ENCODE data around the gene GSPT1. TPM values are rescaled to one million over a fixed set of nuclear protein-coding genes. Genes with fewer than 3 reads are reported as not detected.

Gene GSPT1
- total RNA-seq, 1 donor: 106 TPM

DNA sequence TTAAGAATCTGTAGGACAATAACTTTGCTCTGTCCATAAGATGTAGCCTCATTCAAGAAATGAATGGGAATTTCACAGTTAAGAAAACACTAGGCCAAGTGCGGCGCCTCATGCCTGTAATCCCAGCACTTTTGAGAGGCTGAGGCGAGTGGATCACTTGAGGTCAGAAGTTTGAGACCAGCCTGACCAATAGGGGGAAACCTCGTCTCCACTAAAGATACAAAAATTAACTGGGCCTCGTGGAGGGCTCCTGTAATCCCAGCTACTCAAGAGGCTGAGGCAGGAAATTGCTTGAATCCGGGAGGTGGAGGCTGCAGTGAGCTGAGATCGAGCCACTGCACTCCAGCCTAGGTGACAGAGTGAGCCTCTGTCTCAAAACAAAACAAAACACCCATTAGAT, 44.6 kb downstream of the GSPT1 start:
- TF ChIP-seq, protein P1, sequence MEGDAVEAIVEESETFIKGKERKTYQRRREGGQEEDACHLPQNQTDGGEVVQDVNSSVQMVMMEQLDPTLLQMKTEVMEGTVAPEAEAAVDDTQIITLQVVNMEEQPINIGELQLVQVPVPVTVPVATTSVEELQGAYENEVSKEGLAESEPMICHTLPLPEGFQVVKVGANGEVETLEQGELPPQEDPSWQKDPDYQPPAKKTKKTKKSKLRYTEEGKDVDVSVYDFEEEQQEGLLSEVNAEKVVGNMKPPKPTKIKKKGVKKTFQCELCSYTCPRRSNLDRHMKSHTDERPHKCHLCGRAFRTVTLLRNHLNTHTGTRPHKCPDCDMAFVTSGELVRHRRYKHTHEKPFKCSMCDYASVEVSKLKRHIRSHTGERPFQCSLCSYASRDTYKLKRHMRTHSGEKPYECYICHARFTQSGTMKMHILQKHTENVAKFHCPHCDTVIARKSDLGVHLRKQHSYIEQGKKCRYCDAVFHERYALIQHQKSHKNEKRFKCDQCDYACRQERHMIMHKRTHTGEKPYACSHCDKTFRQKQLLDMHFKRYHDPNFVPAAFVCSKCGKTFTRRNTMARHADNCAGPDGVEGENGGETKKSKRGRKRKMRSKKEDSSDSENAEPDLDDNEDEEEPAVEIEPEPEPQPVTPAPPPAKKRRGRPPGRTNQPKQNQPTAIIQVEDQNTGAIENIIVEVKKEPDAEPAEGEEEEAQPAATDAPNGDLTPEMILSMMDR (IDR thresholded peaks at IDR 0.05; ENCODE audit: insufficient read depth, low read length): peak; percentile 18
- no peak overlapping the region for H3K4me3 ChIP-seq (ENCODE audit: low read depth, low read length)
- DNase-seq (ENCODE audit: low read depth): peak; percentile 55

DNA sequence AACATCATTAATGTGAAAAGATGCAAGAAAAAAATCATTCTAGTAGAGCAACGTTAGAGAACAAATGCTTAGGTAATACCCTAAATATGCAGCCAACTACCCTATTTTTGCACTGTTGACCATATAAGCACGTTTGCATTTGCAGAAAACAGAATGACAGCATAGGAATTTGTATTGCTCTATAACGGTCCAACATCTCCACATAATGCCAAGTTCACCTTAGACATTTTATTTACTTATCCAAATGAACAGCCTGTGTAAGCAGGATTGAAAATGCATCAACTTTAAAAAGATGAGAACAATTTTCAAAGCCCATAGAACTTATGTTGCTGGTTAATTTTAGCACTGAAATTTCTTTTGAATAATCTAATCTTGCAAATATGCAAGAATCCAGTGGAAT, 45.4 kb downstream of the GSPT1 start:
- TF ChIP-seq, protein P1 (IDR thresholded peaks at IDR 0.05; ENCODE audit: insufficient read depth, low read length): no peak
- H3K4me3 ChIP-seq (ENCODE audit: low read depth, low read length): no peak overlapping the region
- no peak for DNase-seq (ENCODE audit: low read depth)

DNA sequence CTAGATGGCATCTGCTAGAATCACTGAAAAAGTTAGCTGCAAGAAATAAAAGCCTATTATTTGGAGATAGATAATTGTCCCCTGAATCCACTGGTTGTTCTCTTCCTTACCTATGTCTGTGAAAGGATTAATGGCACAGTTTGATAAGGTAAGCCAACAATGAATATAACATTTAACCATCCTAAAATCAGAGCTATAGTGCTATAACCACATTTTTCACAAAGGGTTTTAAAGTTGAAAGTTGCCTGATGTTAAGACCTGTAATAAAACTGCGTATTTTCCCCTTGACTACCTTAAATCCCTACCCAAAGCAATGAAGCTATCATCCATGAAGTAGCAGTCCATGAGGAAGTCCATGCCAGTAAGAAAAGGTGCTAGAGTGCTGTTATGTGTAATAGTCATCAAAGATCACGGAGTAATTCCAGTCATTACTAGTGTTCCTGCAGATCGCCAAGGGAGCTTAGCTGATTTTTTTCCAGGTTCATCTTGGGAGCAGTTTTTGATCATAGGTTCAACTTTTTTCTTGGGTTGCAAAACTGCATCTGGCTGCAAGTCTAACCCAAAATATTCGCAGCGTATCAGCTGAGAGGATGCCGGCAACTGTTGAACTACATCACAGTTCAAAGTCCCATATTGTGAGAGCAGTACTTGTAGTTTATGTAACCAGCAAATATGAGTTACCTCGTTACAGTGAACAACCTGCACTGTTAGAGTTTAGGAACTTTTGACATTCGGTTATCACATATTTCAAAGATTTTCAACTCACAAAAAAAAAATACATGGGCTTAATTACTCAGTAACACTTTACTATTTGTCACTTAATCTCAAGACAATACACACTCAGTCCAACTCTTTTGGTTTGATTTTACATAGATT, 46.2 kb downstream of the GSPT1 start:
- no peak for DNase-seq (ENCODE audit: low read depth)
- TF ChIP-seq, protein P1 (IDR thresholded peaks at IDR 0.05; ENCODE audit: insufficient read depth, low read length): no peak
- H3K4me3 ChIP-seq (ENCODE audit: low read depth, low read length): no peak overlapping the region

GRCh38 chr16:11868412-11868980, 47.3 kb downstream of the GSPT1 start:
- no peak for DNase-seq (ENCODE audit: low read depth)
- no peak overlapping the region for H3K4me3 ChIP-seq (ENCODE audit: low read depth, low read length)
- TF ChIP-seq, protein P1 (IDR thresholded peaks at IDR 0.05; ENCODE audit: insufficient read depth, low read length): no peak

- TF ChIP-seq, protein P1 (IDR thresholded peaks at IDR 0.05; ENCODE audit: insufficient read depth, low read length): no peak
- no peak for DNase-seq (ENCODE audit: low read depth)
- no peak overlapping the region for H3K4me3 ChIP-seq (ENCODE audit: low read depth, low read length)
Measured at GRCh38 chr16:11862489-11862888, 53.3 kb downstream of the GSPT1 start.

DNA sequence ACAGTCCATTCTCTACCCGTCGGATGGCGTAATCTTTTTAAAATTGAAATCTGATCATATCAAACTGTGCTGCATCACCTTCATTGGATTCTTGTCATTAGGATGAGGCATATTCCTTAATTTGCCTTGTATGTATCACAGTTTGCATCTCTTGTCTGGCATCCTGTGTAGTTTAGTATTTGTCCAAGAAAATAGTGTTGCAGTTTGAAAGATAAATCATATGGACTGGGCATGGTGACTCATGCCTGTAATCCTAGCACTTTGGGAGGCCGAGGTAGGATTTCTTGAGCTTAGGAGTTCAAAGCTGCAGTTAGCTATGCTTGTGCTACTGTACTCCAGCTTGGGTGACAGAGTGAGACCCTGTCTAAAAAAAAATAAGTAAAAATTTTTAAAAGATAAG, 58.6 kb downstream of the GSPT1 start:
- H3K4me3 ChIP-seq (ENCODE audit: low read depth, low read length): no peak overlapping the region
- TF ChIP-seq, protein P1 (IDR thresholded peaks at IDR 0.05; ENCODE audit: insufficient read depth, low read length): no peak
- DNase-seq (ENCODE audit: low read depth): no peak

All from fibroblast of the aortic adventitia (primary cell).